GM21786 (cell line): ENCODE measurements around the gene LGALS7B.
"Not testable (repeated sequence)": the region's sequence is repeated elsewhere in the genome, so short reads cannot be mapped to it uniquely, and the experiment has no call there.

Experiments
- ATAC-seq: cut with Tn5 transposase; IDR thresholded peaks from one replicate; pipeline ENCODE4 v1.9.1; 2021; ENCODE audit not compliant: unreplicated experiment

Gene LGALS7B

GRCh38 chr19:38816131-38816750, 27.2 kb downstream of the LGALS7B start:
- ATAC-seq = no peak

- ATAC-seq = no peak
Observed at GRCh38 chr19:38817081-38817480, 28.1 kb downstream of the LGALS7B start.

- no peak for ATAC-seq
Observed at GRCh38 chr19:38819231-38819920, 30.4 kb downstream of the LGALS7B start.

- not testable (repeated sequence) for ATAC-seq
Observed at GRCh38 chr19:38821230-38821825, 32.3 kb downstream of the LGALS7B start.

GRCh38 chr19:38825936-38826335, 36.9 kb downstream of the LGALS7B start:
- not testable (repeated sequence) for ATAC-seq

GRCh38 chr19:38826856-38827551, 38.0 kb downstream of the LGALS7B start:
- ATAC-seq = no peak

GRCh38 chr19:38829203-38829602, 40.2 kb downstream of the LGALS7B start:
- ATAC-seq = not testable (repeated sequence)

GRCh38 chr19:38830039-38830733, 41.2 kb downstream of the LGALS7B start:
- ATAC-seq = no peak

- peak; percentile 40 for ATAC-seq
Observed at GRCh38 chr19:38831142-38831605, 42.2 kb downstream of the LGALS7B start.

- no peak for ATAC-seq
Observed at GRCh38 chr19:38833092-38833425, 44.1 kb downstream of the LGALS7B start.

- ATAC-seq = no peak
Observed at GRCh38 chr19:38834104-38834490, 45.1 kb downstream of the LGALS7B start.

- ATAC-seq = no peak
Observed at GRCh38 chr19:38834590-38834989, 45.6 kb downstream of the LGALS7B start.

GRCh38 chr19:38836159-38836982, 47.4 kb downstream of the LGALS7B start:
- no peak for ATAC-seq

GRCh38 chr19:38836983-38837626, 48.1 kb downstream of the LGALS7B start:
- ATAC-seq = no peak

- no peak for ATAC-seq
Observed at GRCh38 chr19:38837656-38838121, 48.7 kb downstream of the LGALS7B start.

- ATAC-seq = no peak
Observed at GRCh38 chr19:38838208-38838985, 49.4 kb downstream of the LGALS7B start.

GRCh38 chr19:38838986-38839761, 50.2 kb downstream of the LGALS7B start:
- ATAC-seq = no peak
